Skin epidermis (tissue), 12 donors: ENCODE results near the gene FRYL.
"Not testable (repeated sequence)": the region's sequence is repeated elsewhere in the genome, so short reads cannot be mapped to it uniquely, and the experiment has no call there.

Experiments used
- H3K27ac ChIP-seq, 21 experiments: fragments of 200-600 bp; sonication (generic) in 11 of 21; one replicate each; pipeline ENCODE4 v1.5.0; 2020; ENCODE audit warnings: mild to moderate bottlenecking in 3 of 21, inconsistent platforms in 2 of 21, moderate library complexity in 2 of 21
- H3K4me3 ChIP-seq, 7 experiments: fragments of 200-600 bp; sonication (generic) in 2 of 7; one replicate each; pipeline ENCODE4 v1.5.0; 2020; ENCODE audit warnings: inconsistent platforms in 2 of 7, mild to moderate bottlenecking in 2 of 7, moderate library complexity in 1 of 7

Gene FRYL

GRCh38 chr4:48779998-48780864 lies at the start of gene FRYL:
Gene FRYL, minus strand, starts transcription at chr4:48780279. Its CDS starts 145,869 bp downstream, at chr4:48634410.
- Histone ChIP-seq H3K4me3 (peak within 1 kb of the TSS; percentile 65 to 97 (median 88)), H3K27ac (peak within 1 kb of the TSS; percentile 73 to 98 (median 95))

- H3K4me3 ChIP-seq, result no peak overlapping the region
- H3K27ac ChIP-seq, result no peak overlapping the region
These were observed 47.5 kb upstream of the FRYL start for GRCh38 chr4:48827622-48828021.

- H3K27ac ChIP-seq, H3K4me3 ChIP-seq: not testable (repeated sequence)
These were observed 41.4 kb upstream of the FRYL start for GRCh38 chr4:48821431-48821830.

GRCh38 chr4:48816971-48817370 lies 36.9 kb upstream of the FRYL start:
- H3K27ac ChIP-seq, result no peak overlapping the region
- H3K4me3 ChIP-seq, result no peak overlapping the region

GRCh38 chr4:48816297-48816696 lies 36.2 kb upstream of the FRYL start:
- H3K4me3 ChIP-seq, H3K27ac ChIP-seq: not testable (repeated sequence)

- H3K4me3 ChIP-seq, result no peak overlapping the region
- no peak overlapping the region for H3K27ac ChIP-seq
These were observed 35.4 kb upstream of the FRYL start for GRCh38 chr4:48815483-48815882.

GRCh38 chr4:48813964-48814363 lies 33.9 kb upstream of the FRYL start:
- Histone ChIP-seq H3K27ac (no peak overlapping the region), H3K4me3 (no peak overlapping the region)

- Histone ChIP-seq H3K27ac (no peak overlapping the region), H3K4me3 (no peak overlapping the region)
These were observed 32.8 kb upstream of the FRYL start for GRCh38 chr4:48812866-48813265.

GRCh38 chr4:48804584-48805301 lies 24.7 kb upstream of the FRYL start:
- H3K4me3 ChIP-seq, result no peak overlapping the region

GRCh38 chr4:48801016-48801715 lies 21.1 kb upstream of the FRYL start:
- no peak overlapping the region for H3K4me3 ChIP-seq
- H3K27ac ChIP-seq, result peak overlapping the region in 3 of 21 experiments; percentile 4 to 34 (median 30)

More at GRCh38 chr4:48804584-48805301, 24.7 kb upstream of the FRYL start:
- H3K27ac ChIP-seq, result no peak overlapping the region

- not testable (repeated sequence) for H3K4me3 ChIP-seq, H3K27ac ChIP-seq
These were observed 20.1 kb upstream of the FRYL start for GRCh38 chr4:48800155-48800554.

GRCh38 chr4:48799157-48799556 lies 19.1 kb upstream of the FRYL start:
- Histone ChIP-seq H3K27ac (no peak overlapping the region), H3K4me3 (no peak overlapping the region)

- no peak overlapping the region for H3K27ac ChIP-seq
- H3K4me3 ChIP-seq, result no peak overlapping the region
These were observed 18.0 kb upstream of the FRYL start for GRCh38 chr4:48798117-48798516.

GRCh38 chr4:48796927-48797679 lies 17.0 kb upstream of the FRYL start:
- H3K27ac ChIP-seq, result no peak overlapping the region

GRCh38 chr4:48796191-48796926 lies 16.3 kb upstream of the FRYL start:
- Histone ChIP-seq H3K4me3 (no peak overlapping the region), H3K27ac (no peak overlapping the region)

More at GRCh38 chr4:48796927-48797679, 17.0 kb upstream of the FRYL start:
- H3K4me3 ChIP-seq, result no peak overlapping the region

GRCh38 chr4:48795108-48795507 lies 15.0 kb upstream of the FRYL start:
- no peak overlapping the region for H3K4me3 ChIP-seq
- no peak overlapping the region for H3K27ac ChIP-seq

- Histone ChIP-seq H3K4me3 (no peak overlapping the region), H3K27ac (no peak overlapping the region)
These were observed 12.4 kb upstream of the FRYL start for GRCh38 chr4:48792348-48793006.

- H3K27ac ChIP-seq, result no peak overlapping the region
- H3K4me3 ChIP-seq, result no peak overlapping the region
These were observed 11.2 kb upstream of the FRYL start for GRCh38 chr4:48791313-48791712.
